GM19395 (cell line): Measurements from ENCODE around the gene CZIB.
A peak's percentile ranks its signal among the peaks of the same experiment; 100 is the strongest.
"Not testable (repeated sequence)": the region's sequence is repeated elsewhere in the genome, so short reads cannot be mapped to it uniquely, and the experiment has no call there.

Experiments
- ATAC-seq: cut with Tn5 transposase; IDR thresholded peaks from one replicate; pipeline ENCODE4 v1.9.1; 2021; ENCODE audit warnings: mild to moderate bottlenecking, moderate library complexity; ENCODE audit not compliant: unreplicated experiment

The CZIB gene

GRCh38 chr1:53238197-53239155 lies 18.0 kb upstream of the CZIB start, which contains the start of gene MAGOH:
MAGOH (minus strand) TSS chr1:53238518; CDS start chr1:53238448, 70 bp downstream.
- ATAC-seq: peak; percentile 99

GRCh38 chr1:53237638-53238037 lies 17.2 kb upstream of the CZIB start:
- ATAC-seq: no peak

GRCh38 chr1:53220962-53221286 lies 490 bp upstream of the CZIB start:
- ATAC-seq: no peak

DNA sequence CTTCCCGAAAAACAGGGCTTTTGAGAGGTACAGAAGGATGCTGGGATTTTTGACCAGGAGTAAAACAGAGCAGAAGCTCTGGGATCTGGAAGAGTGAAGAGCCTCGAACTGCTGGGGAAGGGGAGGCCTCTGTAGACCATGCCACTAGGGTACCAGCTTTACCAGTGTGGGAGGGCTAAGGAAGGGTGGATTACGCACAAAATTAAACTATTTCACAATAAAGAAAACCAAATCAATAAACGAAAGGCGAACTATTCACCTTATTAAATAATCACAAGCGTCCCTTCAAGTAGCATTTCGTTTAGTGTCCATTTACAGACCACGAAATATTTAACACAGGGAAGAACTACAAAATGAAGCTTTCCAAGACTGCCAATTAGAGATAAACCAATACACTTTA lies 723 bp downstream of the CZIB start:
- no peak for ATAC-seq

DNA sequence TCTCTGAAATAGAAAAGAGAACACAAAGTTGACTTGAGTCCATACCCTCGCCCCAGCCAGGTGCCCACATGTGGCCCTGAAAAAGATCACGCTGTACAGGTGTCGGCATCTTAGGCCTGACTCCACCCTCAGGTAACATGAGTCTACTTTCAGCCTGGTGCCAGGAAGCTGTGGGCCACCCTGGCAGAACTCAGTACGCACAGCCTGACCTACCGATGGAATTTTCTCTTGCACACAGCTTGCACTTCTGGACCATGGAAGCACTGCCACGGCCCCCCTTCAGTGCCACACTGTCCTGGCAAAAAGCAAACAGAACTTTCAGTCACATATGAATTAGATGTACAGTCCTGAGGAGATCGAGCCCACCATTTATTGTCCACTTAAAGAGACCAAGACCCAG lies 2.2 kb downstream of the CZIB start:
- ATAC-seq: no peak

GRCh38 chr1:53214376-53214940 lies 6.0 kb downstream of the CZIB start:
- no peak for ATAC-seq

- no peak for ATAC-seq
Measured at GRCh38 chr1:53210954-53211353, 9.5 kb downstream of the CZIB start.

DNA sequence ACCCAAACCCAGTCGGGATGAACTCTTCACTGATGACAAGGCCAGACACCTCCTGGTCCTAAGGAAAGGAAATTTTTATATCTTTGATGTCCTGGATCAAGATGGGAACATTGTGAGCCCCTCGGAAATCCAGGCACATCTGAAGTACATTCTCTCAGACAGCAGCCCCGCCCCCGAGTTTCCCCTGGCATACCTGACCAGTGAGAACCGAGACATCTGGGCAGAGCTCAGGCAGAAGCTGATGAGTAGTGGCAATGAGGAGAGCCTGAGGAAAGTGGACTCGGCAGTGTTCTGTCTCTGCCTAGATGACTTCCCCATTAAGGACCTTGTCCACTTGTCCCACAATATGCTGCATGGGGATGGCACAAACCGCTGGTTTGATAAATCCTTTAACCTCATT lies 10.1 kb downstream of the CZIB start:
- no peak for ATAC-seq

DNA sequence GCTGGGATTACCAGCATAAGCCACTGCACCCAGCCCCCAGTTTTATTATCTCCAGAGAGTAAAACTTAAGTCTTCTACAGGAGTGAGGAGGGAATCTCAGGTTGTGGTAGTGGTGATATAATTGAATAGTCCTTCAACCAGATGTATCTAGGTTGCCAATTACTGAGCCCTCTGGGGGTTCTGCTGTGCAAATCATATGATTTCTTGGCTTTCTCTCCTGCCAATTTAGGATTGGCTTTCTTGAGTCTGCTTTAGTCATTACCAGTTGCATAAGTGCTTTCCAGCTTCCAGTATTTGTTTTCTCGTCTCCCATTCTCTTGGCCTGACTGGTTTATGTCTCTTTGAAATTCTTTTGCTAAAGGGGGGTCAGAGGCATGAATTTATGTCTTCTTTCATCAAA lies 12.7 kb downstream of the CZIB start:
- no peak for ATAC-seq

DNA sequence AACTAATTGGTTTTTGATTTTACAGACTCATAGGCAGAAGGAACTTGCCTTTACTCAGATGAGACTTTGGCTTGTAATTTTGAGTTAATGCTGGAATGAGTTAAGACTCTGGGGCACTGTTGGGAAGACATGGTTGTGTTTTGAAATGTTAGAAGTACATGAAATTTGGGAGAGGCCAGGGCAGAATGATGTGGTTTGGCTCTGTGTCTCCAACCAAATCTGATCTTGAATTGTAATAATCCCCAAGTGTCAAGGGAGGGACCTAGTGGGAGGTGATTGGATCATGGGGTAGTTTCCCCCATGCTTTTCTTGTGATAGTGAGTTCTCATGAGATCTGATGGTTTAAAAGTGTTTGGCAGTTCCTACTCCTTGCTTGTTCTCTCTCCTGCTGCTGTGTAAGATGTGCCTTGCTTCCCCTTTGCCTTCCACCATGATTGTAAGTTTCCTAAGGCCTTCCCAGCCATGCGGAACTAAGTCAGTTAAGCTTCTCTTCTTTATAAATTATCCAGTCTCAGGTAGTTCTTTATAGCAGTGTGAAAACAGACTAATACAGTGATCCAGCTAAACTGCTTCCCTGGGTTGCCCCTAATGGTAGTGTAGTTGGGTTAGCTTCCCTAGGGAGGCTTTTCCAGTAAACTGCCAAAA lies 13.6 kb downstream of the CZIB start:
- no peak for ATAC-seq

DNA sequence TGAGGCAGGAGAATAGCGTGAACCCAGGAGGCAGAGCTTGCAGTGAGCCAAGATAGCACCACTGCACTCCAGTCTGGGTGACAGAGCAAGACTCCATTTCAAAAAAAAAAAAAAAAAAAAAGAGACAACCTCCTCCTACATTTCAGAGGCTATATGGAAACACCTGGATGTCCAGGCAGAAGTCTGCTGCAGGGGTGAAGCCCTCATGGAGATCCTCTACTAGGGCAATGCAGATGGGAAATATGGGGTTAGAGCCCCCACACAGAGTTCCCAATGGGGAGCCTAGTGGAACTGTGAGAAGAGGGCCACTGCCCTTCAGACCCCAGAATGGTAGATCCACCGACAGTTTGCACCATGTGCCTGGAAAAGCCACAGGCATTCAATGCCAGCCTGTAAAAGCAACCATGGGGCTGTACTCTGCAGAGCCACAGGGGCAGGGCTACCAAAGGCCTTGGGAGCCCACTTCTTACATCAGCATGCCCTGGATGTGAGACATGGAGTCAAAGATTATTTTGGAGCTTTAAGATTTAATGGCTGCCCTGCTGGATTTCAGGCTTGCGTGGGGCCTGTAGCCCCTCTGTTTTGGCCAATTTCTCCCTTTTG lies 14.2 kb downstream of the CZIB start:
- ATAC-seq: not testable (repeated sequence)

DNA sequence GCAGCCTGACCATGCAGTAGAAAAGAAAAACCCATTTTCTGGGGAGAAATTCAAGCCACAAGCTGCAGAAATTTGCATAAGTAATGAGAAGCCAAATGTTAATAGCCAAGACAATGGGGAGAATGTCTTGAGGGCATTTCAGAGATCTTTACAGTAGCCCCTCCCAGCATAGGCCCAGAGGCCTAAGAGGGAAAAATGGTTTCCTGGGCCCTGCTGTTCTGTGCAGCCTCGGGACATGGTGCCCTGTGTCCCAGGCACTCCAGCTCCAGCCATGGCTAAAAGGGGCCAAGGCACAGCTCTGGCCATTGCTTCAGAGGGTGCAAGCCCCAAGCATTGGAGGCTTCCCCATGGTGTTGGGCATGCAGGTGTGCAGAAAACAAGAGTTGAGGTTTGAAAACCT lies 14.9 kb downstream of the CZIB start:
- not testable (repeated sequence) for ATAC-seq

DNA sequence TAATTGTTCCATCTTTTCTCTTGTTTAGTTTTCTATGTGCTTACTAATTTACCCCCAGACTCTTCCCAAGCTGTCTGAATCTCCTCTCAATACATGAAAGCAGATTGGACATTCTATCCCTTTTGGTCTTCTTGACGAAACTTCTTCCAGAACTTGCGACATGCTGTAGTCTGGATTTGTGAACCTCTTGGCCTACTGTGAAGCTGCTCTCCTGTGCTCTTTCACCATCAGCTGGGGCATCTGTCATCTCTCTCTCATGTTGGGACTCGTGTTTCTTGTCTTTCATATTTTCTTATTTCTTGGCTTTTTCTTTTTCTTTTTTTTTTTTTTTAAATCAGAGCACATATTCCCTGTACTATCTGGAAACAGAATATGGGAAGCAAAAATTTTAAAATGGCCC lies 17.0 kb downstream of the CZIB start:
- no peak for ATAC-seq

DNA sequence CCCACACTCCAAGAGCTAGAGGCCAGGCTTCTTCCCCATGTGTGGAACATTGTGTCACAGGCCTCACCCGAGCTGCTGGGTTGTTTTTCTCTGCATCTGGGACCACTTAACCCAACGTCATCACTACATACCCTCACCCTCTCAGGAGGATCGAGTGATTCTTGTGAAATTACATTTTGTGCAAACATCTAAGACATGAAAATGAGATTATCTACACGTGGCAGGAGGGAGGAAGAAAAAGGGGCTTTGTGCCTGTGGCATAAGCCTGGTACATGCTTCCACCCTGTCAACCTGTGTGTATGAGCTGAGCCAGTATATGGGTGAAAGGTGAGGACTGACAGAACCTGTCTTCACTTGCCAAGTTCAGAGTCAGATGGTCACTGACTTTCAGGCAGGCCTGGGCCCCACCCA lies 22.2 kb downstream of the CZIB start:
- no peak for ATAC-seq

- ATAC-seq: no peak
Measured at GRCh38 chr1:53197291-53198200, 22.9 kb downstream of the CZIB start.

DNA sequence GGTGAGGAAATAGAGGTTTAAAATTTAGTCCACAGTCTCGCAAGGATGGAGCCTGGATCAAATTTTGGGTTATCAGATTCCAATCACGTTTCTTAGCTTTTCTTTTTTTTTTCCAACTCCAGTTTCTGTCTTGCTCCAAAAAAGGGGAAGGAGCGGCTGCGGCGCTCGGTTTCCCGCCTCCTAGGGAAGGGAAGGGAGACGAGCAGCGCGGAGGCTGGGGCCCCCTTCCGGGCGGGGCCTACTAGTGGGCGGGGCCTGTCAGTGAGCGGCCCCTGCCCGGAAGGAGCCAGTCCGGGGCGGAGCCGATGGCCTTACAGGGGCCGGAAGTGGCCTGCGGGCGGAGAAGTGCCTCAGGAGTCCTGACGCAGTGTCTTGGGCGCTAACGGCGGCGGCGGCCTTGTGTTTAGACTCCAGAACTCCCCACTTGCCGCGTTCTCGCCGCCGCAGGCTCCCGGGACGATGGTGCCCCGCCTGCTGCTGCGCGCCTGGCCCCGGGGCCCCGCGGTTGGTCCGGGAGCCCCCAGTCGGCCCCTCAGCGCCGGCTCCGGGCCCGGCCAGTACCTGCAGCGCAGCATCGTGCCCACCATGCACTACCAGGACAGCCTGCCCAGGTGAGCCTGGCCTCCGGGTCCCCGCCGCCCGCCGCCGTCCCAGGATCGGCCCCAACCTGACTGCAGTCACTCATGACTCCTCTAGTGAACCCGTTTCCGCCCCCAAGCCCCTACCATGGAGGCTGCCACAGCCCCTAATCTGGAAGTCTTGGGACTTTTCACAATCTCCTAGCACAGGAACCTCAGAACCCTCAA lies 23.7 kb downstream of the CZIB start, which contains the start of gene CPT2:
Gene CPT2 (plus strand): TSS at position 340 of the 806 bp plus-strand sequence. CDS start 120 bp downstream, at position 460.
- ATAC-seq: peak; percentile 98

- peak; percentile 26 for ATAC-seq
Measured at GRCh38 chr1:53196017-53196484, 24.4 kb downstream of the CZIB start.

DNA sequence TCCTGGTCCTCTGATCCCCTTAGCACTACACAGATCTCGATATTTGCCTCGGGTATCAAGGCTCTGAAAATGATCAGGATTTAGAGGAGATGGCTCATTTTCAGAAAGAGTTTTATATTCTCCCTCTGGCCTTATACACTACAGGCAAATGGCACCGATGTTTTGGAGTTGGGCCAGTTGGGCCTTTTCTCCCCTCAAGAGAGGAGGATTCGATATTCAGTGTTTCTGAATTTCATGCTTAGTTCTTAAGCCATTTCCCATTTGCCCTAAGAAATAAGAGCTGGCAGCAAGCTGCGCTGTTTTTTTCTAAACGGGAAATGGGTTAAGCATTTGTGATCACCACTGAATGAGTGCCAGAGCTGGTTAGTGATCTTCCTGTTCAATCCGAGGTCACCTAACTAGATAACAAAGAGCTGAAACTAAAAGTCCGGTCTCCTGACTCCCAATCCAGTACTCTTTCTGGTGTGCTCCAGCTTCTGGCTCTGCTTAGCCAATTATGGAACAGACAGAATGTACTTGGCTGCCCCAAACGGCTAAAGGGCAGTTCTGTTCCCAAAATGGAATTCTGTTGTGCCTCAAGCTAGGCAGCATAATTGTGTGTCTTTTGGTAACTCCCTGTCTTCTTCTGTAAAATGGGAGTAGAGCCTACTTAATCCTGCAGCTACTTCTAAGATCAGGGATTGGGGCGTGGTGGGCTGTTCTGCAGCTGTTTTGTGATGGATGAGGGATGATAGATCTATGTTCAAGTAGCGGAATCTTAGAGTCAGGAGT lies 25.0 kb downstream of the CZIB start:
- no peak for ATAC-seq

DNA sequence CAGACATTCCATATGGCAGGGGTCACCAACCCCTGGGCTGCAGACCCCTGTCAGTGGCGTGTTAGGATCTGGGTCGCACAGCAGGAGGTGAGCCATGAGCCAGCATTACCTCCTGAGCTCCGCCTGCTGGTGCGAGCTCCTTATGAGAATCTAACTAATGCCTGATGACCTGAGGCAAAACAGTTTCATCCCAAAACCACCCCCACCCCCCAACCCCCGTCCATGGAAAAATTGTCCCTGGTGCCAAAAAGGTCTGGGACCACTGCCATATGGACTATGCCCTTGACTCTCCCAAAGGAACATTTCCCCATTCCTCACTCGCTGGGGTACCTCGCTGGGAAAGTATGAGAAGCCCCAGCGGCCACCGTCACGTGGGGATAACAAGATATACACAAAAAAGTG lies 30.2 kb downstream of the CZIB start:
- ATAC-seq: no peak
